HG02623 (cell line): ENCODE results near the gene EFTUD2.
"Not testable (repeated sequence)": the region's sequence is repeated elsewhere in the genome, so short reads cannot be mapped to it uniquely, and the experiment has no call there.

Experiments
- ATAC-seq: cut with Tn5 transposase; IDR thresholded peaks from one replicate; pipeline ENCODE4 v1.9.1; 2021; ENCODE audit warnings: moderate library complexity; ENCODE audit not compliant: unreplicated experiment

Gene EFTUD2

GRCh38 chr17:44850612-44851011, 48.6 kb downstream of the EFTUD2 start:
- ATAC-seq = no peak

- ATAC-seq = no peak
Measured at GRCh38 chr17:44850025-44850424, 49.2 kb downstream of the EFTUD2 start.

GRCh38 chr17:44848961-44849489, 50.2 kb downstream of the EFTUD2 start:
- ATAC-seq = no peak

- ATAC-seq = no peak
Measured at GRCh38 chr17:44848257-44848795, 50.9 kb downstream of the EFTUD2 start.

DNA sequence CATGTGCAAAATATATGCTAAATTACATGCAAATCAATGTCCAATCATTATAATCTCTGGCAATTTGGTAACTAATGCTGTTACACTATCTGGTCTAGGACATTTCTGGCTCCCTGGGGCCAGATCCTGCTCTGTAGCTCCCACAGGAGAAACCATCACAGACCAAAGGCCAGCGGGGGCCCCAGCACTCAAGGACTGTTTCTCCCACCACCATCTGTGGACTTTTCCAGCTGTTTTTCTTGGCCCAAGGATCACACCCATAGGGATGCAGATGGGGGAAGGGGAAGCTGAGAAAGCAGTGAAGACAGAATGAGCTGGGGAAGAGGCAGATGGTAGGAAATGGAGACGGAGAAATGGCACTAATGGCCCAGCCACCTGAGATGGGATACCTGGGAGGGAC, 51.7 kb downstream of the EFTUD2 start, which contains the start of gene HIGD1B:
Gene HIGD1B, plus strand, starts transcription at position 298 of the 400 bp plus-strand sequence. CDS start 270 bp downstream, outside the sequence.
- no peak for ATAC-seq

DNA sequence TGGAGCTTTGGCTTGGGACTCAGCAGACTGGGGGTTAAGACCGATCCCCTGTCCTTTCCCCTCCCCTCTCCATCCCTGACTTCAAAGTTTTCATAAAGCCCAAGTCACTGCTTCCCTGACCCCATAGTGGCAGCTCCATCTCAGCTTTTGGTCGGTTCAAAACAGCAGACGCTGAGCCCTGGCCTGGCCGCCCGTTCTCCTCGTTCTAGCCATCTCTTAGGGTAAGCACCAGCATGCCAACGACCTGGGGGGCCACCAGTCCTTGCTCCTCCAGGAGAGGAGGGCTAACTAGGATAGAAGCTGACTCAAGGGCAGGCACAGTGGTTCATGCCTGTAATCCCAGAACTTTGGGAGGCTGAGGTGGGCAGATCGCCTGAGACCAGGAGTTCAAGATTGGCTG, 53.0 kb downstream of the EFTUD2 start:
- no peak for ATAC-seq

DNA sequence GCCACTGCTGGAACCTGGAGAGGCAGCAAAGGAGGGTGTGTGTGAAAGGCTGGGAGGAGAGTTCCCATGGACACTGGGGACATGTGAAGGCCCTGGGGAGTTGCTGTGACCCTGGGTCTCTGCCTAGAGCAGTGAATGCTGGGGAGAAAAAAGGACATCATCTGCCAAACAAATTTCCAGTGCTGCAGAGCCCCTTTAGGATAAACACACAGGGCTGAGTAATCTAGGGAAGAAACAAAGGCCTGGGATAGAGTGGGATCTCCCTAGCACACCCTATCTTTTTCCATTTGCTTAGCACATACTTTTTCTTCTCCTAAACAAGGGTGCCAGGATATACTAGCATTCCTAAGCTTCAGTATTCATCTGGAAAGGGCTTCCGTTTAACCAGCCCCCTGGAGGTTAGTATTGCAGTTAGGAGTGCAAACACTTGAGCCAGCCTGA, 54.8 kb downstream of the EFTUD2 start:
- ATAC-seq = no peak

- ATAC-seq = no peak
Measured at GRCh38 chr17:44842748-44843147, 56.5 kb downstream of the EFTUD2 start.

DNA sequence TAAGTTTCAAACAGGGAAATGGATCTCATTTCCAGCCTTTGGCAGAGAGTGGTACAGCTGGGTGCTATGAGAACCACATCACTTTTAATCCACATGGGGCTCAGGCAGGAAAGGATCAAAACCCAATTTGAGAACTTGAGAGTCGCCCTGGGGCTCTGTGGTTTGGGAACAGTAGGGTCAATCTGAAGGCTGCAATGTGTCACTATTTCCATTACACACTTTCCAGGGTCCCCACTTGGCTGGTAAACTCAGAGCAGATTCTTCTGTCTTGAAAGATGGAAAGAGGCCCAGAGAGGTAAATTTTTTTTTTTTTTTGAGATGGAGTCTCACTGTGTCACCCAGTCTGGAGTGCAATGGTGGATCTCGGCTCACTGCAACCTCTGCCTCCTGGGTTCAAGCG, 58.3 kb downstream of the EFTUD2 start:
- ATAC-seq = no peak

DNA sequence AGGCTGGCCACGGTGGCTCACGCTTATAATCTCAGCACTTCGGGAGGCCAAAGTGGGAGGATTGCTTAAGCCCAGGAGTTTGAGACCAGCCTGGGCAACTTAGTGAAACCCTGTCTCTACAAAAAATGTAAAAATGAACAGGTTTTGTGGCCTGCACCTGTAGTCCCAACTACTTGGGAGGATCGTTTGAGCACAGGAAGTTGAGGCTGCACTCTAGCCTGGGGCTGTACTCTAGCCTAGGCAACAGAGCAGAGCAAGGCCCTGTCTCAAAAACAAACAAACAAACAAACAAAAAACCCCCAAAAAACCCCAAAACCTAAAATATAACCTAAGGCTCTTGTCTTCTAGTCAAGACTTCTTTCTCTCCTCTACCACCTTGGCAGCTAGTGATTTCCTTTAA, 59.0 kb downstream of the EFTUD2 start:
- ATAC-seq = no peak

DNA sequence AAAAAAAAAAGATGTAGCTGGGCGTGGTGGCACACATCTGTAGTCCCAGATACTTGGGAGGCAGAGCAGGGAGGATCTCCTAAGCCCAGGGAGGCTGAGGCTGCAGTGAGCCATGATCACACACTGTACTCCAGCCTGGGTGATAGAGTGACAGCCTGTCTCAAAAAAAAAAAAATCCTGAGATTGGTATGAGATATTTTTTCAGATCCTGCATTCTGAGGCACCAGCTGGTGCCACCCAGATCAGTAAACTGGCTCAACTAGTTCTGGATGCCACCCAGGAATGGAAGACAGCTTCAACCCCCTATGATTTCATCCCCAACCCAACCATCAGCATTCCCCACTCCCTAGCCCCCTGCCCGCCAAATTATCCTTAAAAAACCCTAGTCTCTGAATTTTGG, 62.0 kb downstream of the EFTUD2 start:
- ATAC-seq = no peak

DNA sequence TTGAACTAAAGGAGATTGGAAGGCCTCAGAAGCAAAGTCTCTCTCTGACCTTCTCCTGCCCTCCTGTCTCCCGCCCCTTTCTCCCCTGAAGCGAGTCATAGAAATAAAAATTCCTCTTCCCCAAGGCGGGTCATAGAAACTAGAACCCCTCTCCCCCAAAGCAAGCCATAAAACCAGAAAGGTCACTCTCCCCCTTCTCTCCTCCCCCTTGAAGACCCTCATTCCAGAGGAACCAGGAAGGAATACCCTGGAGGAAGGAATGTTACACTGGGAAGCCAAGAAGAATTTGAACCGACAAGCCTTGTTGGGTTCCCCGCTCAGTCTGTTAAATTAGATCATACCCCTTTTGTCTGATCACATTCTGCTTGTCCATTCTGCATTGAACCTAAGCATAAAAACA, 66.4 kb downstream of the EFTUD2 start:
- no peak for ATAC-seq

- ATAC-seq = no peak
Measured at GRCh38 chr17:44831371-44831770, 67.9 kb downstream of the EFTUD2 start.

- no peak for ATAC-seq
Measured at GRCh38 chr17:44830359-44831288, 68.6 kb downstream of the EFTUD2 start.

DNA sequence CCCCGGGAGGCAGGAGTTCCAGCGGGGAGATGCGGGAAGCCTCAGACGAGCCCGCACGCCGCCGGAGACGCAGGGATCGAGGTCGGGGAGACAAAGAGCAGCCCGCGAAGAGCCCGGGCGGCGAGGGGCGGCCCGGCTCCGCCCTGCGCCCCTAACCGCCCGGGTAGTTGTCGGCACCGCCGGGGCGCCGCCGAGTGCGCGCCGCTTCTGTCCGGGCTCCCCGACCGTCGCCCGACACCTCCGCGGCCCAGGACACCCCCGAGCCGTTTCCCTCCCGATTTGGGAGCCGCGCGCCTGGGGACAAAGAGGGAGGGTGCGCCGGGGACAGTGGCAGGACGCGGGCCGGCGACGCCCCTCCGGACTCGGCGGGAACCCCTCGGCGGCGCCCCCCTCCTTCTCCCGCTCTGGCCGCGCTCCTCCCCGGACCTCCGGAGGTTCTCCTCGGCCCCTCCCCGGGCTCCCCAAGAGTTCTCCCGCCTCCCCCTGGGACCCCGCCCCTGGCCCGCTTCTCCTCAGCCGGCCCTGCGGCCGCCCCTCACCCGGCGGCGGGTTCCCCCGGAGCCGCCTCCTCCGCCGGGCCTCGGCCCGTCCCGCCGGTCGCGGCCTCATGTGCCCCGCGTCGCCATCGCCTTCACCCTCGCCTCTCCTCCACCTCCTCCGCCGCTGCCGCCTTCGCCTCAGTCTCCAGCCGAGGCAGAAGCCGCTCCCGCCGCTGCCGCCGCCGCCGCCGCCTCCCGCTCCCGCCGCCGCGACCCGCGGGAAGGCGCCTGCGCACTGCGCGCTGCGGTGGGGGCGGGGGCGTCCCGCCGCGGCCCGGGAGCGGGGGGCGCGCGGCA, 69.5 kb downstream of the EFTUD2 start, which contains the start of gene GJC1:
Gene GJC1, minus strand, starts transcription at position 765 of the 836 bp plus-strand sequence. CDS start 24,470 bp downstream, outside the sequence.
- no peak for ATAC-seq

- no peak for ATAC-seq
Measured at GRCh38 chr17:44828919-44829522, 70.2 kb downstream of the EFTUD2 start.

GRCh38 chr17:44827863-44828262, 71.4 kb downstream of the EFTUD2 start:
- ATAC-seq = no peak

- no peak for ATAC-seq
Measured at GRCh38 chr17:44826123-44826790, 73.0 kb downstream of the EFTUD2 start.

- ATAC-seq = not testable (repeated sequence)
Measured at GRCh38 chr17:44825236-44825635, 74.0 kb downstream of the EFTUD2 start.

- ATAC-seq = no peak
Measured at GRCh38 chr17:44820631-44821212, 78.5 kb downstream of the EFTUD2 start.
